GM13977 (cell line): ENCODE measurements around the gene RLN3.

Experiments used
- DNase-seq: peaks from one replicate; pipeline ENCODE4 v3.0.0; 2012; ENCODE audit warnings: low spot score
- CTCF ChIP-seq: IDR thresholded peaks from 2 replicates; pipeline ENCODE4 v1.5.1; 2012; ENCODE audit warnings: mild to moderate bottlenecking, control low read depth; ENCODE audit not compliant: insufficient read depth; ENCODE audit errors: extremely low read depth, missing control alignments
- in situ Hi-C: fragments of 300-500 bp; cut with MboI; formaldehyde crosslinking; loops from one replicate; pipeline ENCODE4 v1.12.0; 2022; ENCODE audit warnings: low sequenced_read_pairs, low pct_unique_long_range_greater_than_20kb, mixed read lengths, inconsistent platforms; ENCODE audit not compliant: unreplicated experiment

Gene RLN3

GRCh38 chr19:14027856-14028450, at the start of gene RLN3:
RLN3 (plus strand) TSS chr19:14028148; CDS start chr19:14028205, 57 bp downstream.
- no peak for TF ChIP-seq CTCF
- in situ Hi-C loops: no loop called here
- no peak for DNase-seq

- no peak for DNase-seq
- no peak for TF ChIP-seq CTCF
- in situ Hi-C loops: no loop called here
Observed at GRCh38 chr19:13978351-13979243, 49.4 kb upstream of the RLN3 start.

- in situ Hi-C loops: no loop called here
- no peak for TF ChIP-seq CTCF
- DNase-seq: no peak
Observed at GRCh38 chr19:13979244-13979615, 48.7 kb upstream of the RLN3 start.

GRCh38 chr19:13979686-13980085, 48.3 kb upstream of the RLN3 start:
- no peak for DNase-seq
- in situ Hi-C loops: no loop called here
- no peak for TF ChIP-seq CTCF

GRCh38 chr19:13980340-13980739, 47.6 kb upstream of the RLN3 start:
- DNase-seq: no peak
- in situ Hi-C loops: no loop called here
- TF ChIP-seq CTCF: no peak

GRCh38 chr19:13981021-13981420, 46.9 kb upstream of the RLN3 start:
- in situ Hi-C loops: no loop called here
- no peak for DNase-seq
- no peak for TF ChIP-seq CTCF
